Endothelial cell (in vitro differentiated cells): Measurements from ENCODE around the gene BBLN. TPM values are rescaled to one million over a fixed set of nuclear protein-coding genes. Genes with fewer than 3 reads are reported as not detected.
A peak's percentile ranks its signal among the peaks of the same experiment; 100 is the strongest.

ENCODE experiments used
- DNase-seq: peaks from one replicate; pipeline ENCODE4 v3.0.0; 2021; ENCODE audit warnings: low spot score
- H3K27ac Mint-ChIP-seq: one replicate; pipeline ENCODE4 v1.8.0; 2021; ENCODE audit warnings: mixed read lengths, inconsistent platforms; ENCODE audit not compliant: unreplicated experiment
- H3K27me3 Mint-ChIP-seq: one replicate; pipeline ENCODE4 v1.8.0; 2021; ENCODE audit warnings: mild to moderate bottlenecking, moderate library complexity, mixed read lengths, inconsistent platforms; ENCODE audit not compliant: unreplicated experiment
- H3K36me3 Mint-ChIP-seq: one replicate; pipeline ENCODE4 v1.8.0; 2021; ENCODE audit warnings: mild to moderate bottlenecking, low read depth, mixed read lengths, inconsistent platforms; ENCODE audit not compliant: unreplicated experiment
- H3K4me1 Mint-ChIP-seq: one replicate; pipeline ENCODE4 v1.8.0; 2021; ENCODE audit warnings: mild to moderate bottlenecking, mixed read lengths, inconsistent platforms; ENCODE audit not compliant: unreplicated experiment
- H3K4me3 Mint-ChIP-seq: one replicate; pipeline ENCODE4 v1.8.0; 2021; ENCODE audit warnings: mild to moderate bottlenecking, mixed read lengths, inconsistent platforms; ENCODE audit not compliant: unreplicated experiment
- H3K9me3 Mint-ChIP-seq: one replicate; pipeline ENCODE4 v1.8.0; 2021; ENCODE audit warnings: mixed read lengths, inconsistent platforms; ENCODE audit not compliant: unreplicated experiment
- CTCF ChIP-seq: fragments of 200-600 bp; sonication (generic); IDR thresholded peaks from one replicate; pipeline ENCODE4 v1.5.0; 2021; ENCODE audit warnings: antibody characterized with exemption; ENCODE audit not compliant: unreplicated experiment
- total RNA-seq: library from RNA; stranded (reverse); fragmentation: NEBNext Ultra II Directional; extraction: Animal tissue kit (Norgen Biotek cat#: 25700); gene quantifications from one replicate; pipeline ENCODE4 v1.2.1, GENCODE V29; 2021; ENCODE audit not compliant: unreplicated experiment

The BBLN gene
- total RNA-seq, 1 donor from 2014 or later, result 62.1 TPM

- Mint-ChIP-seq H3K9me3 (no peaks in the 10 kb centered on the region), H3K4me3 (no peak overlapping the region), H3K36me3 (peaks cover 4% of the 10 kb centered on the region), H3K27ac (no peak overlapping the region), H3K27me3 (peaks cover 3% of the 10 kb centered on the region), H3K4me1 (peaks cover 2% of the 10 kb centered on the region)
- DNase-seq, result no peak
- TF ChIP-seq CTCF, result no peak
Measured at GRCh38 chr9:128115187-128116103, 44.6 kb upstream of the BBLN start.

DNA sequence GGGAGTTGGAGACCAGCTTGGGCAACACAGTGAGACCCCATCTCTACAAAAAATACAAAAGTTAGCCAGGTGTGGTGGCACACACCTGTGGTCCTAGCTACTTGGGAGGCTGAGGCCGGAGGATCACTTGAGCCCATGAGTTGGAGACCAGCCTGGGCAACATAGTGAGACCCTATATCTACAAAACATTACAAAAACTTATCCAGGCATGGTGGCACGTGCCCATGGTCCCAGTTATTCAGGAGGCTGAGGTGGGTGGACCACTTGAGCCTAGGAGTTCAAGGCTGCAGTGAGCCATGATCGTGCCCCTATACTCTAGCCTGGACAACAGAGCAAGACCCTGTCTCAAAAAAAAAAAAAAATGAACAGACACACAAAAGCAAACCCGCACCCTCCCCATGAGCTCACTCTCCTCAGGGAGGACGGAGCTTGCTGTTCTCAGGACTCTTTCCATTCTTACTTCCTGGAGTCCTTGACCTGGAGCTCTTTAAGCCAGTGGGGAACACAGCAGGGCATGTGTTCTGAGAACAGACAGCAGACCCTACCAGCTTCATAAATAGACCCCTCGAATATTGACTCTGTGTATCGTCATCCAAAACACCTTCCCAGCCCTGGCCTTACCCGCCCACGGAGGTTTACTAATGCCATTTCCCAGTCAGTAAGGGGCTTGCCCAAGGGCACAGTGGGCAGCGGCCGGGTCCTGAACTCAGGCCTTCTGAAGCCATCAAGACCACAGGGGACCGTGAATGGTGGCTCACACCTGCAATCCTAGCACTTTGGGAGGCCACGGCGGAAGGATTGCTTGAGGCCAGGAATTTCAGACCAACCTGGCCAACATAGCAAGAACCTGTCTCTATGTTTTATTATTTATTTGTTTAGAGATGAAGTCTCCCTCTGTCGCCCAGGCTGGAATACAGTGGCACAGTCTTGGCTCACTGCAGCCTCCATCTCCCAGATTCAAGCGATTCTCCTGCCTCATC lies 43.7 kb upstream of the BBLN start:
- DNase-seq, result no peak
- H3K4me1 Mint-ChIP-seq, result peaks cover 2% of the 10 kb centered on the region
- no peak overlapping the region for H3K27ac Mint-ChIP-seq
- peaks cover 4% of the 10 kb centered on the region for H3K36me3 Mint-ChIP-seq
- no peak overlapping the region for H3K4me3 Mint-ChIP-seq
- no peak for TF ChIP-seq CTCF
- peaks cover 3% of the 10 kb centered on the region for H3K27me3 Mint-ChIP-seq
- no peaks in the 10 kb centered on the region for H3K9me3 Mint-ChIP-seq

- Mint-ChIP-seq H3K27ac (no peak overlapping the region), H3K9me3 (no peaks in the 10 kb centered on the region), H3K4me1 (peaks cover 2% of the 10 kb centered on the region), H3K4me3 (no peak overlapping the region), H3K36me3 (peaks cover 4% of the 10 kb centered on the region), H3K27me3 (peaks cover 3% of the 10 kb centered on the region)
- peak; percentile 100 for DNase-seq
- TF ChIP-seq CTCF, result peak; percentile 100
Measured at GRCh38 chr9:128117613-128118471, 42.2 kb upstream of the BBLN start.

- peaks cover 2% of the 10 kb centered on the region for H3K4me1 Mint-ChIP-seq
- peaks cover 1% of the 10 kb centered on the region for H3K36me3 Mint-ChIP-seq
- H3K4me3 Mint-ChIP-seq, result no peak overlapping the region
- H3K27me3 Mint-ChIP-seq, result peaks cover 3% of the 10 kb centered on the region
- no peak for DNase-seq
- no peaks in the 10 kb centered on the region for H3K9me3 Mint-ChIP-seq
- no peak for TF ChIP-seq CTCF
- H3K27ac Mint-ChIP-seq, result no peak overlapping the region
Measured at GRCh38 chr9:128118472-128118857, 41.6 kb upstream of the BBLN start.
